Aorta (tissue), 5 donors: ENCODE measurements around the gene SLC9A9. TPM values are rescaled to one million over a fixed set of nuclear protein-coding genes. Genes with fewer than 3 reads are reported as not detected.

ENCODE experiments used
- ATAC-seq: fragments of 200-7000 bp; cut with Tn5 transposase; one replicate; pipeline ENCODE4 v1.9.1; 2022; ENCODE audit warnings: moderate library complexity; ENCODE audit not compliant: low FRiP score
- DNase-seq, 2 donors: peaks; one replicate each; pipeline ENCODE4 v3.0.0-alpha.2; 2020
- H3K27ac ChIP-seq, 2 donors: one replicate each; pipeline ENCODE4 v1.5.1; 2013; ENCODE audit warnings: low read length in 2 of 2, mild to moderate bottlenecking in 2 of 2, moderate library complexity in 2 of 2, control low read depth in 1 of 2, inconsistent platforms in 1 of 2, low read depth in 1 of 2
- H3K27me3 ChIP-seq, 2 donors: one replicate each; pipeline ENCODE4 v1.6.1; 2013; ENCODE audit warnings: control low read depth in 1 of 2, low read length in 1 of 2, mild to moderate bottlenecking in 1 of 2, moderate library complexity in 1 of 2; ENCODE audit not compliant: insufficient read depth in 2 of 2, control insufficient read depth in 1 of 2
- H3K36me3 ChIP-seq, 2 donors: one replicate each; pipeline ENCODE4 v1.6.1; 2013; ENCODE audit warnings: control low read depth in 1 of 2, low read length in 1 of 2, mild to moderate bottlenecking in 1 of 2; ENCODE audit not compliant: insufficient read depth in 2 of 2, control insufficient read depth in 1 of 2
- H3K4me1 ChIP-seq, 2 donors: one replicate each; pipeline ENCODE4 v1.6.1; 2013; ENCODE audit warnings: low read length in 2 of 2, control low read depth in 1 of 2, mild to moderate bottlenecking in 1 of 2, moderate library complexity in 1 of 2; ENCODE audit not compliant: insufficient read depth in 2 of 2, control insufficient read depth in 1 of 2
- H3K4me3 ChIP-seq, 2 donors: one replicate each; pipeline ENCODE4 v1.5.1; 2013; ENCODE audit warnings: low read length in 2 of 2, control low read depth in 1 of 2, mild to moderate bottlenecking in 1 of 2
- H3K9me3 ChIP-seq: one replicate; pipeline ENCODE4 v1.6.1; 2013; ENCODE audit warnings: mild to moderate bottlenecking, low read length; ENCODE audit not compliant: control insufficient read depth
- WGBS, 2 donors: extraction: QIAGEN DNeasy Blood & Tissue Kit; methylation state at CpG; one replicate each; pipeline ENCODE4 v1.1.7; 2013; 5-methylcytosine and 5-hydroxymethylcytosine counted together
- intact Hi-C, 2 donors: fragments of 100-400 bp; cut with DNase I; formaldehyde crosslinking; loops; one replicate each; pipeline versions ENCODE4 v1.14.2 to v1.15.0; 2022
- polyA plus RNA-seq, 2 donors: library from polyadenylated mRNA; stranded (reverse); fragments of 200-250 nt; gene quantifications; one replicate each; pipeline ENCODE4 v1.2.3, GENCODE V29; 2013
- total RNA-seq, 2 donors: library from RNA; stranded (reverse); fragmentation: NEBNext Ultra II Directional; extraction: Animal tissue kit (Norgen Biotek cat#: 25700); gene quantifications; one replicate each; pipeline ENCODE4 v1.2.1, GENCODE V29; 2021
- donor health status: healthy with polysubstance abuse.
- donor health status: Bipolar disorder and iron deficiency.
- donor health status: DM: no; HTN: no; CAD: no.
- donor health status: DM: no; HTN: no; CAD: no.
- donor health status: DM: yes; HTN: yes; CAD: no.

Gene SLC9A9
- total and polyA plus RNA-seq, 4 donors, result 7.3 to 45.8 (median 12.5) TPM

DNA sequence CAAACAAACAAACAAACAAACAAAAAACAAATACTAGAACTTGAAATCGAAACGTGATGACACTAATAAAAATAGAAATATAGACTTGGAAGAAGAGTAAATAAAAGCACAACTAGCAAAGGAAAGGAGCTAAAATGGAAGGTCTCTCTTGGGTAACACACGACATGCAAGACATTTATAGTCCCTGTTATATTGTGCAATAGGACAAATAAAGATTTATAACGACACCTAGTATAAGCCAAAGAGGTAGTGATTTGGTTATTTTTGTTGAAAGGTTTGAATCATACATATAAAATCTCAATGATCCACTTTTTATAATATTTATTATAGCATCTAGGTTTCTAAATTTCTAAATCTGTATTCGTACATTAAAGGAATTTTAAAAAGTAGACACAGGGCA, 379.1 kb downstream of the SLC9A9 start:
- ATAC-seq, result no peak
- no peaks in the 10 kb centered on the region for H3K4me1 ChIP-seq
- no peak overlapping the region for H3K4me3 ChIP-seq
- no peak for DNase-seq
- no peak overlapping the region for H3K27ac ChIP-seq
- intact Hi-C loops, result no loop called here
- WGBS, 2 donors, result 71 to 75% methylated on average over 5 of the region's 5 CpGs
- no peaks in the 10 kb centered on the region for H3K27me3 ChIP-seq
- no peaks in the 10 kb centered on the region for H3K36me3 ChIP-seq
- no peaks in the 10 kb centered on the region for H3K9me3 ChIP-seq

- ATAC-seq (no peak), DNase-seq (no peak)
- H3K4me1 ChIP-seq, result no peaks in the 10 kb centered on the region
- no peaks in the 10 kb centered on the region for H3K9me3 ChIP-seq
- no peak overlapping the region for H3K27ac ChIP-seq
- 91% methylated on average over 1 of the region's 1 CpG for WGBS, 2 donors
- intact Hi-C loops, result no loop called here
- no peaks in the 10 kb centered on the region for H3K27me3 ChIP-seq
- no peak overlapping the region for H3K4me3 ChIP-seq
- peaks cover 0 to 3% of the 10 kb centered on the region in 2 donors for H3K36me3 ChIP-seq
These were observed 382.6 kb downstream of the SLC9A9 start for GRCh38 chr3:143465666-143466065.

GRCh38 chr3:143464850-143465249, 383.4 kb downstream of the SLC9A9 start:
- intact Hi-C loops, result no loop called here
- no peak overlapping the region for H3K4me3 ChIP-seq
- H3K4me1 ChIP-seq, result no peaks in the 10 kb centered on the region
- peaks cover 0 to 3% of the 10 kb centered on the region in 2 donors for H3K36me3 ChIP-seq
- ATAC-seq (no peak), DNase-seq (no peak)
- no peaks in the 10 kb centered on the region for H3K27me3 ChIP-seq
- H3K27ac ChIP-seq, result no peak overlapping the region
- H3K9me3 ChIP-seq, result no peaks in the 10 kb centered on the region
- WGBS, 2 donors, result 61 to 63% methylated on average over 2 of the region's 2 CpGs

DNA sequence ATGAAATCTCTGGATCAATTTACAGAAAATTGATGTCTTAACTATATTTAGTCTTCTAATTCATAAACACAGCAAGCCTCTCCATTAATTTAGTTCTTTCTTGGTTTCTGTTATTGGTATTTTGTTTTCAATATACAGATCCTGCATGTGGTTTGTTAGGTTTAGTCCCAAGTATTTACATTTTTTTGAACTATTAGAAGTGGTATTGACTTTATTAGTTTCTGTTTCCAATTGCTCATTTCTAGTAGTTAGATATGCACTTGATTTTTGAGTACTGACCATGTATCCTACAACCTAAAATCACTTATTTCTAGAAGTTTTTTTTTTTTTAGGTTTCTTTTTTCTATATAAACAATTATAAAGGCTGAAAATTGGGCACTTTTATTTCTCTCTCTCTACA, 392.8 kb downstream of the SLC9A9 start:
- Histone ChIP-seq H3K4me3 (no peak overlapping the region), H3K27me3 (no peaks in the 10 kb centered on the region)
- ATAC-seq, result no peak

GRCh38 chr3:143450632-143451031, 397.6 kb downstream of the SLC9A9 start:
- Histone ChIP-seq H3K4me1 (no peaks in the 10 kb centered on the region), H3K27me3 (no peaks in the 10 kb centered on the region), H3K27ac (no peak overlapping the region), H3K4me3 (no peak overlapping the region), H3K9me3 (no peaks in the 10 kb centered on the region), H3K36me3 (no peaks in the 10 kb centered on the region)
- ATAC-seq (peak; percentile 56), DNase-seq (no peak)
- WGBS, 2 donors, result 88 to 91% methylated on average over 1 of the region's 1 CpG
- intact Hi-C loops, result no loop called here

More for the DNA sequence above, 392.8 kb downstream of the SLC9A9 start:
- no peak for DNase-seq
- Histone ChIP-seq H3K36me3 (no peaks in the 10 kb centered on the region), H3K27ac (no peak overlapping the region), H3K4me1 (no peaks in the 10 kb centered on the region), H3K9me3 (no peaks in the 10 kb centered on the region)
- intact Hi-C loops, result no loop called here

GRCh38 chr3:143447491-143447890, 400.8 kb downstream of the SLC9A9 start:
- no peak for ATAC-seq
- 84 to 88% methylated on average over 5 of the region's 5 CpGs for WGBS, 2 donors
- no peak overlapping the region for H3K27ac ChIP-seq
- DNase-seq, result no peak
- H3K4me1 ChIP-seq, result peaks cover 0 to 2% of the 10 kb centered on the region in 2 donors
- no peak overlapping the region for H3K4me3 ChIP-seq
- intact Hi-C loops, result no loop called here
- H3K36me3 ChIP-seq, result no peaks in the 10 kb centered on the region
- H3K27me3 ChIP-seq, result no peaks in the 10 kb centered on the region
- no peaks in the 10 kb centered on the region for H3K9me3 ChIP-seq

- no peak overlapping the region for H3K4me3 ChIP-seq
- peaks cover 0 to 2% of the 10 kb centered on the region in 2 donors for H3K4me1 ChIP-seq
- ATAC-seq (no peak), DNase-seq (no peak)
- intact Hi-C loops, result no loop called here
- H3K9me3 ChIP-seq, result no peaks in the 10 kb centered on the region
- no peak overlapping the region for H3K27ac ChIP-seq
- H3K27me3 ChIP-seq, result no peaks in the 10 kb centered on the region
- WGBS, 2 donors, result 93 to 98% methylated on average over 2 of the region's 2 CpGs
- H3K36me3 ChIP-seq, result no peaks in the 10 kb centered on the region
These were observed 403.1 kb downstream of the SLC9A9 start for GRCh38 chr3:143445118-143445517.

DNA sequence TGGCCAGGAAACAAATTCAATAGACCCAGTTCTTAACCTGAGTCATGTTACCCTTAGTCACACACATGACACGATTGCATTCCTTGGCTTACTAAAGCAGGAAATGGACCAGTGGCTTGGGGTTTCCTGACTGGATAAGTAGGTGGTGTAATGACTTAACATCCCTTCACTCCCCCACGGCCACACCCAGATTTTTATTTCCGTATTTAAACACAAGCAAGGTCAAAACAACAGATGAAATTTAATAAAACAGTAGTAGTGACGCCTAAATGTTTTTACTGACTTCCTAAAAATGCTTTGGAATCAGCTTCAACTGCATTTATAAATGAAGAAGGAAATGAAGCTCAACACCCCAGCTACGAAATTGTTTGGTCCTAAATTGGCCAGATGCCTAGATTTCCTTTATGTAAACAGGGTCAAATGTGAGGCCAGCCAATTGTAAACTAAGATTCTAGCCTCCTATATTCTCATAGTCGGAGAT, 404.4 kb downstream of the SLC9A9 start:
- Histone ChIP-seq H3K27ac (no peak overlapping the region), H3K4me1 (peaks cover 0 to 2% of the 10 kb centered on the region in 2 donors), H3K9me3 (no peaks in the 10 kb centered on the region), H3K4me3 (no peak overlapping the region), H3K36me3 (no peaks in the 10 kb centered on the region), H3K27me3 (no peaks in the 10 kb centered on the region)
- ATAC-seq (peak; percentile 69), DNase-seq (peak in 1 of 2 donors; percentile 64)
- WGBS, 2 donors, result 41 to 44% methylated on average over 6 of the region's 6 CpGs
- intact Hi-C loops, result no loop called here

DNA sequence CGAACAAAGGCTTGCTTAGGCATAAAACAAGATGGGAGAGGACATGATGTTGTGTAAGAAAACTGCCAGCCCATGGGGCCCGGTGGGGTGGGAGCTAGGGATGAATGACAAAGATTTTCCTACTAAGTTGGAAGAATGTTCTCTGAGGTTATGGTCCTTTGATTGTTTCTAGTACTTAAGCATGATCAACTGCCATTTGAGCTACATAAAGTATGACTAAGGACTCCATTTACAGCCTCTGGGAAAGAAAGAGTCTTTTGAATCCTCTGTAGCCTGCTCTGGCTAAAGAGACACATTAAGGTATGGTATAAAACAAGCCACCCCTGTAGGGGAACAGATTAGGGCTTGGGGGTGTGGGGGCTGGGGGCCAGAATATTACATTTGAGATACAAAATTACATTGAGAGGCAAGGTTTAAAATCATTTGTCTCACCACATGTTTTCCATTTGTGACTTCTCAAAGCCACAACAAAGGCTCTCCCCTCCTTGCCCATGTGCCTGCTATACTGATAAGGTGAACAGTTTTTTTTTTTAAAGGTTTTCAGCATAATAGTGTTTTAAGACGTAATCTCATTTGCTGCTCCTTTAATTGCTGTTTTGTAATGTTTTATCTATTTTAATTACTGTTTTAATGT, 405.3 kb downstream of the SLC9A9 start:
- WGBS, 2 donors, result 95 to 96% methylated on average over 3 of the region's 3 CpGs
- no peaks in the 10 kb centered on the region for H3K27me3 ChIP-seq
- no peaks in the 10 kb centered on the region for H3K36me3 ChIP-seq
- peaks cover 0 to 2% of the 10 kb centered on the region in 2 donors for H3K4me1 ChIP-seq
- ATAC-seq (no peak), DNase-seq (no peak)
- no peak overlapping the region for H3K27ac ChIP-seq
- intact Hi-C loops, result no loop called here
- H3K9me3 ChIP-seq, result no peaks in the 10 kb centered on the region
- H3K4me3 ChIP-seq, result no peak overlapping the region
